MM.1S (cell line): Measurements from ENCODE around the gene FAM124B.
A peak's percentile ranks its signal among the peaks of the same experiment; 100 is the strongest.

Experiments
- DNase-seq: peaks from one replicate; pipeline ENCODE4 v3.0.0-alpha.2; 2015
- H2AFZ ChIP-seq: fragments of 300-600 bp; sonication (generic); 2 replicates; pipeline ENCODE4 v1.6.0; 2016; ENCODE audit warnings: antibody characterized with exemption, low read length
- H3F3A ChIP-seq: fragments of 300-600 bp; sonication (generic); 2 replicates; pipeline ENCODE4 v1.6.1; 2016; ENCODE audit warnings: mild to moderate bottlenecking, antibody characterized with exemption, low read length, moderate library complexity, mixed read lengths; ENCODE audit not compliant: insufficient read depth
- H3K27ac ChIP-seq: fragments of 300-600 bp; sonication (generic); 2 replicates; pipeline ENCODE4 v1.5.1; 2016; ENCODE audit warnings: mild to moderate bottlenecking, low read length
- H3K27me3 ChIP-seq: fragments of 300-600 bp; sonication (generic); replicated peaks from 2 replicates; pipeline ENCODE4 v1.6.0; 2016; ENCODE audit warnings: low read length; ENCODE audit not compliant: insufficient read depth
- H3K36me3 ChIP-seq: fragments of 300-600 bp; sonication (generic); replicated peaks from 2 replicates; pipeline ENCODE4 v1.6.1; 2016; ENCODE audit warnings: mild to moderate bottlenecking, low read length, mixed read lengths; ENCODE audit not compliant: insufficient read depth
- H3K4me1 ChIP-seq: fragments of 300-600 bp; sonication (generic); 2 replicates; pipeline ENCODE4 v1.6.1; 2016; ENCODE audit warnings: low read length, mixed read lengths
- H3K4me2 ChIP-seq: fragments of 300-600 bp; sonication (generic); 2 replicates; pipeline ENCODE4 v1.6.0; 2016; ENCODE audit warnings: low read depth, low read length
- H3K4me3 ChIP-seq: fragments of 300-600 bp; sonication (generic); 2 replicates; pipeline ENCODE4 v1.5.1; 2016; ENCODE audit warnings: low read length, mixed read lengths
- H3K79me2 ChIP-seq: fragments of 300-600 bp; sonication (generic); 2 replicates; pipeline ENCODE4 v1.6.1; 2016; ENCODE audit warnings: mixed run types, low read length, mixed read lengths
- H3K9ac ChIP-seq: fragments of 300-600 bp; sonication (generic); 2 replicates; pipeline ENCODE4 v1.6.1; 2016; ENCODE audit warnings: low read length, mixed read lengths
- H3K9me2 ChIP-seq: fragments of 300-600 bp; sonication (generic); replicated peaks from 2 replicates; pipeline ENCODE4 v1.6.1; 2016; ENCODE audit warnings: mild to moderate bottlenecking, low read length, mixed read lengths; ENCODE audit not compliant: insufficient read depth
- H3K9me3 ChIP-seq: fragments of 300-600 bp; sonication (generic); replicated peaks from 2 replicates; pipeline ENCODE4 v1.6.1; 2016; ENCODE audit warnings: mild to moderate bottlenecking, low read length, mixed read lengths; ENCODE audit not compliant: insufficient read depth
- H4K20me1 ChIP-seq: fragments of 300-600 bp; sonication (generic); 2 replicates; pipeline ENCODE4 v1.6.1; 2016; ENCODE audit warnings: mild to moderate bottlenecking, low read length, moderate library complexity, mixed read lengths; ENCODE audit not compliant: insufficient read depth
- EZH2 ChIP-seq: fragments of 300-600 bp; sonication (generic); optimal IDR thresholded peaks from 2 replicates; pipeline ENCODE3; 2017; ENCODE audit warnings: low read depth, mild to moderate bottlenecking, antibody characterized with exemption, low read length, mixed read lengths
- EZH2phosphoT487 ChIP-seq: fragments of 300-600 bp; sonication (generic); IDR thresholded peaks from 2 replicates; pipeline ENCODE4 v1.6.1; 2018; ENCODE audit warnings: antibody characterized with exemption, low read length
- TF ChIP-seq, protein P1 (sequence below): fragments of 300-600 bp; sonication (generic); IDR thresholded peaks from 2 replicates; pipeline ENCODE4 v1.5.1; 2016; ENCODE audit warnings: antibody characterized with exemption, low read length, mixed read lengths

The FAM124B gene

DNA sequence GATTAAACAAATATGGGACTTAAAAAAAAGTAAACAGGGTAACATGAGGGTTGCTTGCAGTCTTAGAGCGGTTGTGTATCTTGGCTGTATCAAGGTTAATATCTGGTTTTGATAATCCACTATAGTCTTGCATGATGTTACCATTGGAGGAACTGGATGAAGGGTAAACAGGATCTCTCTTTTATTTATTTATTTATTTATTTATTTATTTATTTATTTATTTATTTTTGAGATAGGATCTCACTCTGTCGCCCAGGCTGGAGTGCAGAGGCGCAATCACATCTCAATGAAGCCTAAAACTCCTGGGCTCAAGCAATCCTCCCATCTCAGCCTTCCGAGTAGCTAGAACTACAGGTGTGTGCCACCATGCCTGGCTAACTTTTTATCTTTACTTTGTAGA is 42.9 kb upstream of the FAM124B start:
- no peaks in the 10 kb centered on the region for H3K4me1 ChIP-seq
- no peak overlapping the region for H3K4me2 ChIP-seq
- no peaks in the 10 kb centered on the region for H4K20me1 ChIP-seq
- H3K36me3 ChIP-seq = no peaks in the 10 kb centered on the region
- H3K9me3 ChIP-seq = no peaks in the 10 kb centered on the region
- no peak overlapping the region for H3K9ac ChIP-seq
- no peaks in the 10 kb centered on the region for H3F3A ChIP-seq
- TF ChIP-seq EZH2phosphoT487 (no peak), EZH2 (no peak)
- TF ChIP-seq, protein P1, sequence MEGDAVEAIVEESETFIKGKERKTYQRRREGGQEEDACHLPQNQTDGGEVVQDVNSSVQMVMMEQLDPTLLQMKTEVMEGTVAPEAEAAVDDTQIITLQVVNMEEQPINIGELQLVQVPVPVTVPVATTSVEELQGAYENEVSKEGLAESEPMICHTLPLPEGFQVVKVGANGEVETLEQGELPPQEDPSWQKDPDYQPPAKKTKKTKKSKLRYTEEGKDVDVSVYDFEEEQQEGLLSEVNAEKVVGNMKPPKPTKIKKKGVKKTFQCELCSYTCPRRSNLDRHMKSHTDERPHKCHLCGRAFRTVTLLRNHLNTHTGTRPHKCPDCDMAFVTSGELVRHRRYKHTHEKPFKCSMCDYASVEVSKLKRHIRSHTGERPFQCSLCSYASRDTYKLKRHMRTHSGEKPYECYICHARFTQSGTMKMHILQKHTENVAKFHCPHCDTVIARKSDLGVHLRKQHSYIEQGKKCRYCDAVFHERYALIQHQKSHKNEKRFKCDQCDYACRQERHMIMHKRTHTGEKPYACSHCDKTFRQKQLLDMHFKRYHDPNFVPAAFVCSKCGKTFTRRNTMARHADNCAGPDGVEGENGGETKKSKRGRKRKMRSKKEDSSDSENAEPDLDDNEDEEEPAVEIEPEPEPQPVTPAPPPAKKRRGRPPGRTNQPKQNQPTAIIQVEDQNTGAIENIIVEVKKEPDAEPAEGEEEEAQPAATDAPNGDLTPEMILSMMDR = no peak
- H3K4me3 ChIP-seq = no peak overlapping the region
- no peak overlapping the region for H3K27ac ChIP-seq
- no peaks in the 10 kb centered on the region for H3K79me2 ChIP-seq
- no peaks in the 10 kb centered on the region for H3K27me3 ChIP-seq
- no peak for DNase-seq
- H3K9me2 ChIP-seq = no peaks in the 10 kb centered on the region
- H2AFZ ChIP-seq = no peak overlapping the region

DNA sequence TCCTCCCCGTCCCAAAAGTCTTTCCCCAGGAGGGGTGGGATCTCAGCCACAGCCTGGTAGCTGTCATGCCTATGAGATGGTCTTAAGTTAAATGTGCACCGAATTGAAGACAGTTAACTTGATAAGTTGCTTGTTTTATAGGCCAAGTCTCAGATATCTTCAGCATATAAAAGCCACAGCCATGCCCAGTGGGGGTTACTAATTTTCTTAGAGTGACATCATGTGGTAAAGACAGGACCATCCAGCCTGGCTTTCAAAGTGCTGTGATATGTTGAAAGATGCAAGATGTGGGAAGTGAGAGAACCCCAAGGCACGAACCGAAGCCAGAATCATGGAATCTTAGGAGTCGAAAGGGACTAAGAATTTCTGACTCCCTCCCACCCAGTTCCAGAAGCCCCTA is 42.1 kb upstream of the FAM124B start:
- no peak for TF ChIP-seq EZH2phosphoT487
- TF ChIP-seq, protein P1 = no peak
- H4K20me1 ChIP-seq = no peaks in the 10 kb centered on the region
- H3K4me1 ChIP-seq = no peaks in the 10 kb centered on the region
- no peak overlapping the region for H3K4me3 ChIP-seq
- no peaks in the 10 kb centered on the region for H3K9me3 ChIP-seq
- H3K9ac ChIP-seq = no peak overlapping the region
- DNase-seq = no peak
- H2AFZ ChIP-seq = no peak overlapping the region
- no peaks in the 10 kb centered on the region for H3K9me2 ChIP-seq
- H3K4me2 ChIP-seq = no peak overlapping the region
- H3K36me3 ChIP-seq = no peaks in the 10 kb centered on the region
- no peaks in the 10 kb centered on the region for H3K27me3 ChIP-seq
- no peaks in the 10 kb centered on the region for H3F3A ChIP-seq
- no peaks in the 10 kb centered on the region for H3K79me2 ChIP-seq
- H3K27ac ChIP-seq = no peak overlapping the region

DNA sequence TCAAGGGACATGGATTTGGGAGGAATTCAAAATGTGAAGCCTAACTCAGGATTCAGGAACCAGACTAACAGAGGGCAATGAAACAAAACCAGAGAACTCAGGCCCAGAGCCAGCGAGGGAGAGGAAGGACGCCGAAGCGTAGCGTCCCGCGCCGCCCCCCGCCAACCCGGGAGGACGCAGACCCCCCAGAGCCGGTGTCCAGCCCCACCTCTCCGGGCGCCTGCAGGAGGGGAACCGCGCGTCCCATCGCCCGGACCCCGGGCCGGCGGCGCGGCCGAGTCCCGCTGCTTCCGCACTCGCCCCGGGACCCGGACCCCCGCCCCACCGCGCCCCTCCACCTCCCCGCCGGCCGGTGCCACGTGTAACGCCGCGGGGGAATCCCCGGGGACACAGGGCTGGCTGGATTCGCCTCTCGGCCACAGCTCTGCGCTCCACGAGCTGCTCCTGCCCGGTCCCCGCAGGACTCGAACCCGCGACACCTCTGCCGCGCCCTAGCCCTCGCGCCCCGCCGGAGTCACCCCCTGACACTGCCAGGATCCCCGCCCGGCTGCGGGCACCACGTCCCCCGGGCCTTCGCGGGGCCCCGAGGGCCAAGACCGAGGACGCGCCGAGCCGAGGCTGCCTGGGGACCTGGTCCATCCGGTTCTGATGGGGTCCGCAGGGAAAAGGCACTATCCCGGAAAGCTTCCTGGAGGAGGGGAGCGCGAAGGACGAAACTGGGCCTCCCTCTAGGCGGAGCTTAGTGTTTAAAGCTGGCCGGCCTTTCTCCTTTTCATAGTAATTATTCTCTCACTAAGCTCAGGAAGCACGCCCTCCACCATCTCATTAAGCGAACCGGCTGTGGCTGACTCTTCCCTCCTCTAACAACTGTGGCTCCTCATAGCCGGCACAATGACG is 40.4 kb upstream of the FAM124B start:
- H3K4me1 ChIP-seq = no peaks in the 10 kb centered on the region
- H2AFZ ChIP-seq = peak overlapping the region; percentile 83
- DNase-seq = peak; percentile 8

More for the DNA sequence above, 40.4 kb upstream of the FAM124B start:
- TF ChIP-seq EZH2phosphoT487 (no peak), EZH2 (no peak)
- TF ChIP-seq, protein P1 = no peak
- Histone ChIP-seq H3K9me2 (no peaks in the 10 kb centered on the region), H3K27me3 (no peaks in the 10 kb centered on the region), H3K79me2 (no peaks in the 10 kb centered on the region), H4K20me1 (no peaks in the 10 kb centered on the region), H3K9ac (peak overlapping the region; percentile 45; the same call in 1 of the 2 replicates), H3K27ac (no peak overlapping the region), H3K9me3 (no peaks in the 10 kb centered on the region), H3K4me2 (peak overlapping the region; percentile 85), H3F3A (no peaks in the 10 kb centered on the region), H3K4me3 (peak overlapping the region; percentile 65), H3K36me3 (no peaks in the 10 kb centered on the region)
